Thoracic aorta (tissue), 2 donors: ENCODE data around the gene SPAG7. TPM values are rescaled to one million over a fixed set of nuclear protein-coding genes. Genes with fewer than 3 reads are reported as not detected.
A peak's percentile ranks its signal among the peaks of the same experiment; 100 is the strongest.

Experiments
- ATAC-seq: fragments of 150-250 bp; one replicate; pipeline ENCODE4 v1.8.0; 2017; ENCODE audit warnings: low read depth; ENCODE audit not compliant: insufficient number of reproducible peaks, low FRiP score
- DNase-seq: peaks from one replicate; pipeline ENCODE4 v3.0.0-alpha.2; 2020; ENCODE audit warnings: low spot score
- H3K27ac ChIP-seq, 2 donors: fragments of 200-600 bp; sonication (generic); 1 replicate in 1 of 2; 2 replicates in 1 of 2; pipeline ENCODE4 v1.5.1; 2016; ENCODE audit warnings: mild to moderate bottlenecking in 2 of 2, moderate library complexity in 2 of 2
- H3K27me3 ChIP-seq: fragments of 200-600 bp; sonication (generic); replicated peaks from 2 replicates; pipeline ENCODE4 v1.6.0; 2016; ENCODE audit warnings: mild to moderate bottlenecking; ENCODE audit not compliant: insufficient read depth
- H3K36me3 ChIP-seq: fragments of 200-600 bp; sonication (generic); one replicate; pipeline ENCODE4 v1.5.1; 2016
- H3K4me1 ChIP-seq, 2 donors: fragments of 200-600 bp; sonication (generic); 1 replicate in 1 of 2; 2 replicates in 1 of 2; pipeline versions ENCODE4 v1.5.1 to v1.6.0; 2016; ENCODE audit warnings: low read depth in 2 of 2, mild to moderate bottlenecking in 1 of 2; ENCODE audit not compliant: control insufficient read depth in 1 of 2
- H3K4me3 ChIP-seq: fragments of 200-600 bp; sonication (generic); 2 replicates; pipeline ENCODE4 v1.5.1; 2016; ENCODE audit warnings: mild to moderate bottlenecking
- H3K9me3 ChIP-seq: fragments of 200-600 bp; sonication (generic); 2 replicates; pipeline ENCODE4 v1.5.1; 2016
- CTCF ChIP-seq: fragments of 200-600 bp; sonication (generic); IDR thresholded peaks from one replicate; pipeline ENCODE4 v1.5.1; 2019; ENCODE audit warnings: antibody characterized with exemption
- total RNA-seq, 2 donors: library from RNA; depleted of rRNA; stranded (reverse); fragments of >200 nt; gene quantifications; one replicate each; pipeline versions ENCODE4 v1.1.0 to v1.2.3, GENCODE V29; 2016

The SPAG7 gene
- total RNA-seq, 2 donors from 2014 or later: 32.3 to 43.1 TPM

GRCh38 chr17:4974115-4974670 is 6.6 kb upstream of the SPAG7 start:
- peaks cover 0 to 24% of the 10 kb centered on the region in 2 donors for H3K4me1 ChIP-seq
- no peak for DNase-seq
- no peak for ATAC-seq
- H3K27me3 ChIP-seq: no peaks in the 10 kb centered on the region
- no peak for TF ChIP-seq CTCF
- H3K9me3 ChIP-seq: no peaks in the 10 kb centered on the region
- peak overlapping the region; percentile 20 to 33 for H3K27ac ChIP-seq
- no peak overlapping the region for H3K4me3 ChIP-seq
- H3K36me3 ChIP-seq: peaks cover 46% of the 10 kb centered on the region

GRCh38 chr17:4973256-4974114 is 5.9 kb upstream of the SPAG7 start:
- Histone ChIP-seq H3K36me3 (peaks cover 39% of the 10 kb centered on the region), H3K4me3 (no peak overlapping the region), H3K27me3 (no peaks in the 10 kb centered on the region), H3K27ac (peak overlapping the region; percentile 20 to 33), H3K9me3 (no peaks in the 10 kb centered on the region), H3K4me1 (peaks cover 5 to 32% of the 10 kb centered on the region in 2 donors)
- no peak for TF ChIP-seq CTCF
- DNase-seq: no peak
- ATAC-seq: no peak

- Histone ChIP-seq H3K4me1 (peaks cover 8 to 38% of the 10 kb centered on the region in 2 donors), H3K4me3 (no peak overlapping the region), H3K27me3 (no peaks in the 10 kb centered on the region), H3K36me3 (peaks cover 33% of the 10 kb centered on the region), H3K27ac (peak overlapping the region in 1 of 2 donors; percentile 11), H3K9me3 (no peaks in the 10 kb centered on the region)
- no peak for ATAC-seq
- no peak for DNase-seq
- TF ChIP-seq CTCF: no peak
These were observed 5.1 kb upstream of the SPAG7 start for GRCh38 chr17:4972752-4973151.

- Histone ChIP-seq H3K36me3 (peaks cover 28% of the 10 kb centered on the region), H3K4me3 (no peak overlapping the region), H3K27ac (peak overlapping the region in 1 of 2 donors; percentile 11), H3K9me3 (no peaks in the 10 kb centered on the region), H3K4me1 (peaks cover 8 to 38% of the 10 kb centered on the region in 2 donors), H3K27me3 (no peaks in the 10 kb centered on the region)
- no peak for TF ChIP-seq CTCF
- ATAC-seq (no peak), DNase-seq (no peak)
These were observed 4.7 kb upstream of the SPAG7 start for GRCh38 chr17:4972322-4972721.

- DNase-seq: no peak
- H3K27ac ChIP-seq: no peak overlapping the region
- H3K27me3 ChIP-seq: no peaks in the 10 kb centered on the region
- ATAC-seq: no peak
- H3K4me3 ChIP-seq: no peak overlapping the region
- peaks cover 23% of the 10 kb centered on the region for H3K36me3 ChIP-seq
- H3K9me3 ChIP-seq: no peaks in the 10 kb centered on the region
- TF ChIP-seq CTCF: no peak
- peaks cover 8 to 38% of the 10 kb centered on the region in 2 donors for H3K4me1 ChIP-seq
These were observed 4.2 kb upstream of the SPAG7 start for GRCh38 chr17:4971826-4972225.
